Central memory CD8-positive, alpha-beta T cell (primary cell): ENCODE measurements around the gene LRRC32.
"Not testable (repeated sequence)": the region's sequence is repeated elsewhere in the genome, so short reads cannot be mapped to it uniquely, and the experiment has no call there.

Experiments used
- ATAC-seq: fragments of 150-1000 bp; cut with Tn5 transposase; replicated peaks from 2 replicates; pipeline ENCODE4 v1.10.0; 2022; ENCODE audit warnings: mild to moderate bottlenecking, moderate FRiP score, moderate number of reproducible peaks; ENCODE audit not compliant: poor library complexity, severe bottlenecking; ENCODE audit errors: extremely low read depth
- DNase-seq, 2 donors: peaks; one replicate each; pipeline ENCODE4 v3.0.0; 2021; ENCODE audit warnings: low spot score in 2 of 2
- H3K27ac Mint-ChIP-seq: one replicate; pipeline ENCODE4 v1.8.0; 2022; ENCODE audit warnings: low read depth, mild to moderate bottlenecking, moderate library complexity, mixed read lengths
- H3K27me3 Mint-ChIP-seq: one replicate; pipeline ENCODE4 v1.8.0; 2022; ENCODE audit warnings: mixed read lengths
- H3K36me3 Mint-ChIP-seq: one replicate; pipeline ENCODE4 v1.8.0; 2022; ENCODE audit warnings: mild to moderate bottlenecking, moderate library complexity, mixed read lengths; ENCODE audit not compliant: insufficient read depth
- H3K4me1 Mint-ChIP-seq: one replicate; pipeline ENCODE4 v1.8.0; 2022; ENCODE audit warnings: mixed read lengths
- H3K4me3 Mint-ChIP-seq: one replicate; pipeline ENCODE4 v1.8.0; 2022; ENCODE audit warnings: mild to moderate bottlenecking, moderate library complexity, mixed read lengths
- H3K9me3 Mint-ChIP-seq: one replicate; pipeline ENCODE4 v1.8.0; 2022; ENCODE audit warnings: mixed read lengths

The LRRC32 gene

GRCh38 chr11:76610371-76610770 lies 60.2 kb downstream of the LRRC32 start:
- DNase-seq, result no peak
- Mint-ChIP-seq H3K27ac (no peak overlapping the region), H3K27me3 (peaks cover 13% of the 10 kb centered on the region), H3K4me3 (no peak overlapping the region), H3K4me1 (no peaks in the 10 kb centered on the region), H3K9me3 (no peaks in the 10 kb centered on the region), H3K36me3 (no peaks in the 10 kb centered on the region)
- ATAC-seq, result no peak

GRCh38 chr11:76609736-76610370 lies 60.7 kb downstream of the LRRC32 start:
- Mint-ChIP-seq H3K4me1 (no peaks in the 10 kb centered on the region), H3K27me3 (peaks cover 10% of the 10 kb centered on the region), H3K9me3 (no peaks in the 10 kb centered on the region), H3K36me3 (no peaks in the 10 kb centered on the region), H3K4me3 (no peak overlapping the region), H3K27ac (no peak overlapping the region)
- ATAC-seq (no peak), DNase-seq (no peak)

DNA sequence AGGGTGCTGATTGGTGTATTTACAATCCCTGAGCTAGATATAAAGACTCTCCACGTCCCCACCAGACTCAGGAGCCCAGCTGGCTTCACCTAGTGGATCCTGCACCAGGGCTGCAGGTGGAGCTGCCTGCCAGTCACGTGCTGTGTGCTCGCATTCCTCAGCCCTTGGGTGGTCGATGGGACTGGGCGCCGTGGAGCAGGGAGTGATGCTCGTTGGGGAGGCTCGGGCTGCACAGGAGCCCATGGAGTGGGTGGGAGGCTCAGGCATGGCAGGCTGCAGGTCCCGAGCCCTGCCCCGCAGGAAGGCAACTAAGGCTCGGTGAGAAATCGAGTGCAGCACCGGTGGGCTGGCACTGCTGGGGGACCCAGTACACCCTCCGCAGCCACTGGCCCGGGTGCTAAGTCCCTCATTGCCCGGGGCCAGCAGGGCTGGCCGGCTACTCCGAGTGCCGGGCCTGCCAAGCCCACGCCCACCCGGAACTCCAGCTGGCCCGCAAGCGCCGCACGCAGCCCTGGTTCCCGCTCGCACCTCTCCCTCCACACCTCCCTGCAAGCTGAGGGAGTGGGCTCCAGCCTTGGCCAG lies 61.6 kb downstream of the LRRC32 start:
- not testable (repeated sequence) for DNase-seq, H3K27me3 Mint-ChIP-seq, H3K36me3 Mint-ChIP-seq, H3K4me3 Mint-ChIP-seq, ATAC-seq, H3K4me1 Mint-ChIP-seq, H3K9me3 Mint-ChIP-seq, H3K27ac Mint-ChIP-seq

DNA sequence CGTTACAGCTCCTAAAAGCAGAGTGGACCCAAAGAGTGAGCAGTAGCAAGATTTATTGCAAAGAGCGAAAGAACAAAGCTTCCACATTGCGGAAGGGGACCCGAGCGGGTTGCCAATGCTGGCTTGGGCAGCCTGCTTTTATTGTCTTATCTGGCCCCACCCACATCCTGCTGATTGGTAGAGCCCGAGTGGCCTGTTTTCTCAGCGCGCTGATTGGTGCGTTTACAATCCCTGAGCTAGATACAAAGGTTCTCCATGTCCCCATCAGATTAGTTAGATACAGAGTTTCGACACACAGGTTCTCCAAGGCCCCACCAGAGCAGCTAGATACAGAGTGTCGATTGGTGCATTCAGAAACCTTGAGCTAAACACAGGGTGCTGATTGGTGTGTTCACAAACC lies 62.3 kb downstream of the LRRC32 start:
- H3K4me1 Mint-ChIP-seq, H3K36me3 Mint-ChIP-seq, H3K27me3 Mint-ChIP-seq, H3K4me3 Mint-ChIP-seq, ATAC-seq, H3K9me3 Mint-ChIP-seq, H3K27ac Mint-ChIP-seq, DNase-seq: not testable (repeated sequence)
